H9 (cell line): ENCODE measurements around the gene CASTOR1. TPM values are rescaled to one million over a fixed set of nuclear protein-coding genes. Genes with fewer than 3 reads are reported as not detected.

ENCODE experiments used
- DNase-seq: peaks from one replicate; pipeline ENCODE4 v3.0.0-alpha.2; 2017
- H2AFZ ChIP-seq: one replicate; pipeline ENCODE4 v1.6.1; 2013; ENCODE audit warnings: mild to moderate bottlenecking, low read length, control low read depth, moderate library complexity
- H2AK5ac ChIP-seq: 2 replicates; pipeline ENCODE4 v1.6.1; 2013; ENCODE audit warnings: low read length, control low read depth, mixed read lengths; ENCODE audit not compliant: insufficient read length
- H2BK120ac ChIP-seq: one replicate; pipeline ENCODE4 v1.6.1; 2013; ENCODE audit warnings: low read depth, mild to moderate bottlenecking, low read length, control low read depth, inconsistent platforms; ENCODE audit not compliant: poor library complexity, severe bottlenecking
- H2BK12ac ChIP-seq: 2 replicates; pipeline ENCODE4 v1.6.1; 2013; ENCODE audit warnings: low read length, control low read depth, mixed read lengths, low read depth; ENCODE audit not compliant: insufficient read length
- H2BK15ac ChIP-seq: 2 replicates; pipeline ENCODE4 v1.6.1; 2013; ENCODE audit warnings: low read depth, low read length, control low read depth
- H2BK20ac ChIP-seq: one replicate; pipeline ENCODE4 v1.6.1; 2013; ENCODE audit warnings: low read depth, mild to moderate bottlenecking, low read length, control low read depth, inconsistent platforms; ENCODE audit not compliant: poor library complexity, severe bottlenecking
- H2BK5ac ChIP-seq: 2 replicates; pipeline ENCODE4 v1.6.1; 2013; ENCODE audit warnings: low read length, control low read depth, mixed read lengths; ENCODE audit not compliant: insufficient read length
- H3K14ac ChIP-seq: 2 replicates; pipeline ENCODE4 v1.6.1; 2013; ENCODE audit warnings: low read length, control low read depth; ENCODE audit not compliant: insufficient read depth
- H3K18ac ChIP-seq: 2 replicates; pipeline ENCODE4 v1.6.1; 2013; ENCODE audit warnings: low read depth, mild to moderate bottlenecking, mixed read lengths, low read length, control low read depth; ENCODE audit not compliant: insufficient read length
- H3K23ac ChIP-seq: 2 replicates; pipeline ENCODE4 v1.6.1; 2013; ENCODE audit warnings: low read length, control low read depth, mixed read lengths, low read depth; ENCODE audit not compliant: insufficient read length
- H3K23me2 ChIP-seq: 2 replicates; pipeline ENCODE4 v1.6.1; 2013; ENCODE audit warnings: low read depth, mild to moderate bottlenecking, mixed read lengths, low read length, control low read depth; ENCODE audit not compliant: insufficient read length, poor library complexity, severe bottlenecking
- H3K27ac ChIP-seq: 2 replicates; pipeline ENCODE4 v1.5.1; 2013; ENCODE audit warnings: low read length, control low read depth, mixed read lengths, low read depth; ENCODE audit not compliant: insufficient read length
- H3K27me3 ChIP-seq: 2 replicates; pipeline ENCODE4 v1.6.1; 2013; ENCODE audit warnings: low read length, control low read depth, inconsistent platforms; ENCODE audit not compliant: insufficient read depth
- H3K4ac ChIP-seq: 2 replicates; pipeline ENCODE4 v1.6.1; 2013; ENCODE audit warnings: low read depth, mild to moderate bottlenecking, control low read depth, inconsistent platforms, low read length, moderate library complexity
- H3K4me1 ChIP-seq: 2 replicates; pipeline ENCODE4 v1.6.1; 2013; ENCODE audit warnings: low read length, control low read depth, inconsistent platforms; ENCODE audit not compliant: insufficient read depth
- H3K4me2 ChIP-seq: 2 replicates; pipeline ENCODE4 v1.6.1; 2013; ENCODE audit warnings: low read length, control low read depth, mixed read lengths; ENCODE audit not compliant: insufficient read length, insufficient read depth
- H3K56ac ChIP-seq: 2 replicates; pipeline ENCODE4 v1.6.1; 2013; ENCODE audit warnings: low read depth, mild to moderate bottlenecking, mixed read lengths, low read length, control low read depth; ENCODE audit not compliant: insufficient read length
- H3K79me1 ChIP-seq: 2 replicates; pipeline ENCODE4 v1.6.1; 2013; ENCODE audit warnings: low read depth, mild to moderate bottlenecking, moderate library complexity, low read length, control low read depth, inconsistent platforms; ENCODE audit not compliant: insufficient read depth, poor library complexity, severe bottlenecking
- H3K79me2 ChIP-seq: 2 replicates; pipeline ENCODE4 v1.6.1; 2013; ENCODE audit warnings: low read length, control low read depth, inconsistent platforms; ENCODE audit not compliant: insufficient read depth
- H3K9ac ChIP-seq: 2 replicates; pipeline ENCODE4 v1.6.1; 2013; ENCODE audit warnings: low read length, control low read depth, mixed read lengths; ENCODE audit not compliant: insufficient read length; ENCODE audit errors: extremely low read depth
- H3K9me3 ChIP-seq: one replicate; pipeline ENCODE4 v1.6.1; 2013; ENCODE audit warnings: low read depth, low read length, inconsistent platforms; ENCODE audit not compliant: control insufficient read depth
- H3T11ph ChIP-seq: one replicate; pipeline ENCODE4 v1.6.1; 2013; ENCODE audit warnings: mild to moderate bottlenecking, low read length, control low read depth, inconsistent platforms
- H4K20me1 ChIP-seq: one replicate; pipeline ENCODE4 v1.6.1; 2013; ENCODE audit not compliant: control insufficient read depth, insufficient read length, insufficient read depth
- H4K5ac ChIP-seq: 2 replicates; pipeline ENCODE4 v1.6.1; 2013; ENCODE audit warnings: low read depth, mild to moderate bottlenecking, mixed read lengths, low read length, control low read depth; ENCODE audit not compliant: insufficient read length
- H4K8ac ChIP-seq: replicated peaks from 2 replicates; pipeline ENCODE4 v1.6.1; 2013; ENCODE audit warnings: low read length, control low read depth, mixed read lengths, low read depth; ENCODE audit not compliant: insufficient read length
- H4K91ac ChIP-seq: 2 replicates; pipeline ENCODE4 v1.6.1; 2013; ENCODE audit warnings: low read depth, mild to moderate bottlenecking, moderate library complexity, mixed read lengths, low read length, control low read depth; ENCODE audit not compliant: insufficient read length
- H3K27ac Mint-ChIP-seq, 3 experiments: 2 replicates in 2 of 3; 3 replicates in 1 of 3; pipeline ENCODE4 v1.8.0; 2020 to 2021; ENCODE audit warnings: mixed read lengths in 3 of 3, mild to moderate bottlenecking in 1 of 3, moderate library complexity in 1 of 3
- H3K27me3 Mint-ChIP-seq: 2 replicates; pipeline ENCODE4 v1.8.0; 2021; ENCODE audit warnings: low read depth, mild to moderate bottlenecking, moderate library complexity, mixed read lengths
- H3K36me3 Mint-ChIP-seq, 3 experiments: 2 replicates in 2 of 3; 3 replicates in 1 of 3; pipeline ENCODE4 v1.8.0; 2020 to 2021; ENCODE audit warnings: low read depth in 3 of 3, mixed read lengths in 3 of 3; ENCODE audit not compliant: insufficient read depth in 1 of 3
- H3K4me1 Mint-ChIP-seq, 2 experiments: 2 replicates each; pipeline ENCODE4 v1.8.0; 2020; ENCODE audit warnings: mixed read lengths in 2 of 2
- H3K4me3 Mint-ChIP-seq, 2 experiments: 2 replicates in 1 of 2; 3 replicates in 1 of 2; pipeline ENCODE4 v1.8.0; 2020 to 2021; ENCODE audit warnings: mild to moderate bottlenecking in 2 of 2, mixed read lengths in 2 of 2, moderate library complexity in 1 of 2
- H3K9me3 Mint-ChIP-seq, 2 experiments: 2 replicates in 1 of 2; 3 replicates in 1 of 2; pipeline ENCODE4 v1.8.0; 2020; ENCODE audit warnings: mild to moderate bottlenecking in 2 of 2, mixed read lengths in 2 of 2, moderate library complexity in 1 of 2
- WGBS: extraction: QIAGEN DNeasy Blood & Tissue Kit; methylation state at CpG from one replicate; pipeline ENCODE4 v1.1.7; 2013; ENCODE audit warnings: missing lambda C conversion rate, low lambda C conversion rate, mixed read lengths; ENCODE audit not compliant: insufficient read length; ENCODE audit errors: extremely low coverage; 5-methylcytosine and 5-hydroxymethylcytosine counted together
- total RNA-seq: library from RNA; stranded (reverse); gene quantifications from 2 replicates; pipeline ENCODE4 v1.2.1, GENCODE V29; 2021
- TF ChIP-seq, protein P1 (sequence below): fragments of 200-600 bp; sonication (generic); conservative IDR thresholded peaks from 3 replicates; pipeline ENCODE4 v1.8.0; 2021; ENCODE audit warnings: antibody characterized with exemption, mild to moderate bottlenecking

The CASTOR1 gene
- total RNA-seq, 1 experiment from 2014 or later = 8.8 TPM

GRCh38 chr22:30235687-30236170, 53.6 kb downstream of the CASTOR1 start:
- peaks cover 50 to 57% of the 10 kb centered on the region in 2 experiments for H3K4me1 Mint-ChIP-seq

More at GRCh38 chr22:30235687-30236170, 53.6 kb downstream of the CASTOR1 start:
- no peak overlapping the region for H3K56ac ChIP-seq
- no peaks in the 10 kb centered on the region for H3K23me2 ChIP-seq
- no peak overlapping the region for H2BK5ac ChIP-seq
- no peak overlapping the region for H2BK120ac ChIP-seq
- WGBS = no CpG with 5 or more reads among the region's 10 CpGs
- H3K27me3 Mint-ChIP-seq = peaks cover 13% of the 10 kb centered on the region
- H4K8ac ChIP-seq = no peak overlapping the region
- no peak overlapping the region for H3K23ac ChIP-seq
- DNase-seq = no peak
- H3K4me2 ChIP-seq = no peak overlapping the region
- no peak overlapping the region for H4K5ac ChIP-seq
- H3K14ac ChIP-seq = no peak overlapping the region
- H4K20me1 ChIP-seq = no peaks in the 10 kb centered on the region
- H2BK12ac ChIP-seq = no peak overlapping the region
- H3K79me1 ChIP-seq = no peaks in the 10 kb centered on the region
- no peak overlapping the region for H3K18ac ChIP-seq
- no peaks in the 10 kb centered on the region for H3K9me3 ChIP-seq
- H3K79me2 ChIP-seq = no peaks in the 10 kb centered on the region
- H2BK15ac ChIP-seq = no peak overlapping the region
- H3K36me3 Mint-ChIP-seq = peaks cover 0 to 4% (median 0%) of the 10 kb centered on the region in 3 experiments; a peak in 2 of 7 replicates
- H3K9me3 Mint-ChIP-seq = peaks cover 0 to 2% of the 10 kb centered on the region in 2 experiments; a peak in 1 of 5 replicates
- no peak overlapping the region for H3K4ac ChIP-seq
- TF ChIP-seq, protein P1, sequence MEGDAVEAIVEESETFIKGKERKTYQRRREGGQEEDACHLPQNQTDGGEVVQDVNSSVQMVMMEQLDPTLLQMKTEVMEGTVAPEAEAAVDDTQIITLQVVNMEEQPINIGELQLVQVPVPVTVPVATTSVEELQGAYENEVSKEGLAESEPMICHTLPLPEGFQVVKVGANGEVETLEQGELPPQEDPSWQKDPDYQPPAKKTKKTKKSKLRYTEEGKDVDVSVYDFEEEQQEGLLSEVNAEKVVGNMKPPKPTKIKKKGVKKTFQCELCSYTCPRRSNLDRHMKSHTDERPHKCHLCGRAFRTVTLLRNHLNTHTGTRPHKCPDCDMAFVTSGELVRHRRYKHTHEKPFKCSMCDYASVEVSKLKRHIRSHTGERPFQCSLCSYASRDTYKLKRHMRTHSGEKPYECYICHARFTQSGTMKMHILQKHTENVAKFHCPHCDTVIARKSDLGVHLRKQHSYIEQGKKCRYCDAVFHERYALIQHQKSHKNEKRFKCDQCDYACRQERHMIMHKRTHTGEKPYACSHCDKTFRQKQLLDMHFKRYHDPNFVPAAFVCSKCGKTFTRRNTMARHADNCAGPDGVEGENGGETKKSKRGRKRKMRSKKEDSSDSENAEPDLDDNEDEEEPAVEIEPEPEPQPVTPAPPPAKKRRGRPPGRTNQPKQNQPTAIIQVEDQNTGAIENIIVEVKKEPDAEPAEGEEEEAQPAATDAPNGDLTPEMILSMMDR = no peak
- H2BK20ac ChIP-seq = no peak overlapping the region
- no peak overlapping the region for H2AFZ ChIP-seq
- H3T11ph ChIP-seq = no peak overlapping the region
- no peak overlapping the region for H3K27ac Mint-ChIP-seq
- H4K91ac ChIP-seq = no peak overlapping the region
- H3K27me3 ChIP-seq = no peaks in the 10 kb centered on the region
- no peak overlapping the region for H3K4me3 Mint-ChIP-seq
- no peak overlapping the region for H3K9ac ChIP-seq
- no peak overlapping the region for H2AK5ac ChIP-seq
- peaks cover 12% of the 10 kb centered on the region for H3K4me1 ChIP-seq
- no peak overlapping the region for H3K27ac ChIP-seq

Other genes starting within 250 kb of the CASTOR1 start
- gene HORMAD2, start 209.0 kb downstream of the CASTOR1 start, total RNA-seq = not detected in 2 replicates
- 4.3 and 6.1 TPM in 2 replicates for gene LIF, start 42.7 kb downstream of the CASTOR1 start, total RNA-seq
- gene OSM, start 22.7 kb downstream of the CASTOR1 start, total RNA-seq = not detected in 2 replicates
- 8.2 and 8.4 TPM in 2 replicates for gene TBC1D10A, start 37.4 kb upstream of the CASTOR1 start, total RNA-seq
- 211 and 225 TPM in 2 replicates for gene SF3A1, start 67.4 kb upstream of the CASTOR1 start, total RNA-seq
- 4.3 and 4.8 TPM in 2 replicates for gene CCDC157, start 67.5 kb upstream of the CASTOR1 start, total RNA-seq
- 22.6 and 24.5 TPM in 2 replicates for gene RNF215, start 97.9 kb upstream of the CASTOR1 start, total RNA-seq
- 8.2 and 8.5 TPM in 2 replicates for gene SEC14L2, start 107.5 kb upstream of the CASTOR1 start, total RNA-seq
- 46.8 and 56.8 TPM in 2 replicates for gene MTFP1, start 136.3 kb upstream of the CASTOR1 start, total RNA-seq
- gene SEC14L3, start 182.5 kb upstream of the CASTOR1 start, total RNA-seq = not detected in 2 replicates
- 0.09 and 0.17 TPM in 2 replicates for gene SEC14L4, start 216.2 kb upstream of the CASTOR1 start, total RNA-seq